OCI-LY1 (cell line): ENCODE results near the gene ATG7.

Experiments
- EZH2 ChIP-seq: fragments of 200-600 bp; sonication (generic), shearing (Covaris generic); IDR thresholded peaks from 2 replicates; pipeline ENCODE4 v1.8.0; 2017; ENCODE audit warnings: borderline replicate concordance, mixed run types, mild to moderate bottlenecking, antibody characterized with exemption, low read length, moderate library complexity, mixed read lengths
- TF ChIP-seq, protein P1 (sequence below): fragments of 200-600 bp; sonication (generic), shearing (Covaris generic); IDR thresholded peaks from 2 replicates; pipeline ENCODE4 v1.5.1; 2017; ENCODE audit warnings: mild to moderate bottlenecking, antibody characterized with exemption, low read length, moderate library complexity, mixed read lengths

DNA sequence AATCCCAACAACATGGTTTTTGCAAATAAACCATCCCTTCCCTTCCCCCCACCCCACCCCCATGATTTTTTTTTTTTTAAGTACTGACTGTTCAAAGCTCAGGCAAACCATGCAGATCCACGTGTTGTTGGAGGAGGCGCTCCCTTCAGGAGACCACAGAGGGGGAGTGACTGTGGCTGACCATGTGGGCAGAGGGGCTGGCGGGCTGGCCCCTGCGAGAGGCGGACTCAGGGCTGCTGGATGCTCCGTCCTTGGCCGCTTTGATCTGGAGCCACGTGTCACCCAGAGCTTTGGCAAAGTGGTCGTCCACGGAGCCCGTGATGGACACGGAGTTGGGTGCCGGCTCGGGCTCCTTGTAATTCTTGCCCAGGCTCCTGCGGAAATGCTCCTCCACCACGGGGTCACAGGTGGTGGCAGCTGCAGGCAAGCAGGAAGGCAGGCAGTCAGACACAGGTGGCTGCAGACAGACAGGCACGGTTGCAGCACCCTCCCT lies 286.3 kb downstream of the ATG7 start:
- no peak for TF ChIP-seq EZH2
- TF ChIP-seq, protein P1, sequence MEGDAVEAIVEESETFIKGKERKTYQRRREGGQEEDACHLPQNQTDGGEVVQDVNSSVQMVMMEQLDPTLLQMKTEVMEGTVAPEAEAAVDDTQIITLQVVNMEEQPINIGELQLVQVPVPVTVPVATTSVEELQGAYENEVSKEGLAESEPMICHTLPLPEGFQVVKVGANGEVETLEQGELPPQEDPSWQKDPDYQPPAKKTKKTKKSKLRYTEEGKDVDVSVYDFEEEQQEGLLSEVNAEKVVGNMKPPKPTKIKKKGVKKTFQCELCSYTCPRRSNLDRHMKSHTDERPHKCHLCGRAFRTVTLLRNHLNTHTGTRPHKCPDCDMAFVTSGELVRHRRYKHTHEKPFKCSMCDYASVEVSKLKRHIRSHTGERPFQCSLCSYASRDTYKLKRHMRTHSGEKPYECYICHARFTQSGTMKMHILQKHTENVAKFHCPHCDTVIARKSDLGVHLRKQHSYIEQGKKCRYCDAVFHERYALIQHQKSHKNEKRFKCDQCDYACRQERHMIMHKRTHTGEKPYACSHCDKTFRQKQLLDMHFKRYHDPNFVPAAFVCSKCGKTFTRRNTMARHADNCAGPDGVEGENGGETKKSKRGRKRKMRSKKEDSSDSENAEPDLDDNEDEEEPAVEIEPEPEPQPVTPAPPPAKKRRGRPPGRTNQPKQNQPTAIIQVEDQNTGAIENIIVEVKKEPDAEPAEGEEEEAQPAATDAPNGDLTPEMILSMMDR, result no peak
